NCI-H1048 (cell line): ENCODE results near the gene RFC1.
A peak's percentile ranks its signal among the peaks of the same experiment; 100 is the strongest.
"Not testable (repeated sequence)": the region's sequence is repeated elsewhere in the genome, so short reads cannot be mapped to it uniquely, and the experiment has no call there.

Experiments
- DNase-seq: peaks from one replicate; lab custom pipeline; 2025; lab: John Stamatoyannopoulos, UW

RFC1 gene, protein sequence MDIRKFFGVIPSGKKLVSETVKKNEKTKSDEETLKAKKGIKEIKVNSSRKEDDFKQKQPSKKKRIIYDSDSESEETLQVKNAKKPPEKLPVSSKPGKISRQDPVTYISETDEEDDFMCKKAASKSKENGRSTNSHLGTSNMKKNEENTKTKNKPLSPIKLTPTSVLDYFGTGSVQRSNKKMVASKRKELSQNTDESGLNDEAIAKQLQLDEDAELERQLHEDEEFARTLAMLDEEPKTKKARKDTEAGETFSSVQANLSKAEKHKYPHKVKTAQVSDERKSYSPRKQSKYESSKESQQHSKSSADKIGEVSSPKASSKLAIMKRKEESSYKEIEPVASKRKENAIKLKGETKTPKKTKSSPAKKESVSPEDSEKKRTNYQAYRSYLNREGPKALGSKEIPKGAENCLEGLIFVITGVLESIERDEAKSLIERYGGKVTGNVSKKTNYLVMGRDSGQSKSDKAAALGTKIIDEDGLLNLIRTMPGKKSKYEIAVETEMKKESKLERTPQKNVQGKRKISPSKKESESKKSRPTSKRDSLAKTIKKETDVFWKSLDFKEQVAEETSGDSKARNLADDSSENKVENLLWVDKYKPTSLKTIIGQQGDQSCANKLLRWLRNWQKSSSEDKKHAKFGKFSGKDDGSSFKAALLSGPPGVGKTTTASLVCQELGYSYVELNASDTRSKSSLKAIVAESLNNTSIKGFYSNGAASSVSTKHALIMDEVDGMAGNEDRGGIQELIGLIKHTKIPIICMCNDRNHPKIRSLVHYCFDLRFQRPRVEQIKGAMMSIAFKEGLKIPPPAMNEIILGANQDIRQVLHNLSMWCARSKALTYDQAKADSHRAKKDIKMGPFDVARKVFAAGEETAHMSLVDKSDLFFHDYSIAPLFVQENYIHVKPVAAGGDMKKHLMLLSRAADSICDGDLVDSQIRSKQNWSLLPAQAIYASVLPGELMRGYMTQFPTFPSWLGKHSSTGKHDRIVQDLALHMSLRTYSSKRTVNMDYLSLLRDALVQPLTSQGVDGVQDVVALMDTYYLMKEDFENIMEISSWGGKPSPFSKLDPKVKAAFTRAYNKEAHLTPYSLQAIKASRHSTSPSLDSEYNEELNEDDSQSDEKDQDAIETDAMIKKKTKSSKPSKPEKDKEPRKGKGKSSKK

DNA sequence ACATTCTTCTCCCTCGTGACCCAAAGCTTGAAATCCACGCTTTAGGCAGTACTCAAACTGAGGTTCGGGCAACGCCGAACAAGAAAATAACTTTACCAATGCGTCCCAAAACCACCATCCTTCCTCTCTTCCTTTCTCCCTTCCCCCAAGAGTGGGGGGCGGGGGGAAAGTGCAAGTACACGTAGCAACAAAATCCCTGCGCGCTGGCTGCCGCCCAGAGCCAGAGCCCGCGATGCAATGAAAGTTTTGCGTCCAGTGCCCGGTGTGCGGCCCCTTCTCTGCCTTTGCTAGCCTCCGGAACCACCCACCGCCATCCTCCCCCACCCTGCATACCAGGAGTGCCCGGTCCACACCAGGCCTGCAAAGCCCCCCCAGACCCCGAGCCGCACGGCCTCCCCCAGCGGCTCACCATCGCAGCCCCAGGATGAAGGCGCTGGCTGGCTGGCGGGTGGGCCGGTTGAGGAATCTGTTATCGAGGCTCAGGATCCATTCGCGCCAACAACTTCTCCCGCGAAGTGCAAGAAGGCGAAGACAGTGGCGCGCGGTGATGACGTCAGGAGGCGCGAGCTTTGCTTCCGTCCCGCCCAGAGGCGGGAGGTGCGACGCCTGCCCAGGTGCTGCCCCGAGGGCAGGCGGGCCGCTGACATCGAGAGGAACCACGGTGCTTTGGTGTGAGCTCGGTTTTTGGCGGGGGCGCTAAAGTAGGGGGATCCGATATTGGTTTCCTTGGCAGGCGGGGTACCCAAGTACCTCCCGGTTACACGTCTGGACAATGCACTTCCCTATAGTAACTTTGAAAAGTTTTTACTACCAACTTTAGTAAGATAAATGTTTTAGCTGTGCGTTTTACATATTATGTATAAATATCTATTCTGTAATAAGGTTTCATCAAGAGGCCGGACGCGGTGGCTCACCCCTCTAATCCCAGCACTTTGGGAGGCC, at the start of gene RFC1:
RFC1 (minus strand) TSS at position 533 of the 942 bp plus-strand sequence; CDS start at position 412, 121 bp downstream.
- DNase-seq, result peak; percentile 77

DNA sequence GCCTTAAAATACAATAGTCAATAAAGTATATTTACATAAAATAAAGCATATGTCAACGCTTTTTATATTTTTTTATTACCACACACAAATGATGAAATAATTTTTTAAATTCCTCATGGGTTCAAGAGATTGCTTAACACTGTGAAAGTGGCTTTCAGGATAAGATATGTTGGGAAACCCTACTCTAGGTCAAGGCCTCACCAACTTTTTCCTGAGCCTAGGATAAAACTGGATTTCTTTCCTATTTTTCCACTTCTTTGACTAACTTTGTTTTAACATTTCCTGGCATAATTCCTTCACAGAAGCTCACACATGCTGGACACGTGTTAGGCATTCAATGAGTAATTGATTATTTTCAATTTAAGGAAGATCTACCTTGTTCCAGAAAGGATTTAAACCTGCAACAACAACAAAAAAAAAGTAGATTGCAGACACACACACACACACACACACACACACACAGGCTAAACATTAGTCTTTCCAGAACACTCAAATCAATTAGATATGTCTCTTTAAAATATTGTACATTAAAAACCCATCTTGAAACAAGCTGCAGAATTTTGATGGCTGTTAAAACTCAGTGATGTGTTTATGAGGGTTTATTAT, 49.6 kb upstream of the RFC1 start:
- DNase-seq, result no peak

DNA sequence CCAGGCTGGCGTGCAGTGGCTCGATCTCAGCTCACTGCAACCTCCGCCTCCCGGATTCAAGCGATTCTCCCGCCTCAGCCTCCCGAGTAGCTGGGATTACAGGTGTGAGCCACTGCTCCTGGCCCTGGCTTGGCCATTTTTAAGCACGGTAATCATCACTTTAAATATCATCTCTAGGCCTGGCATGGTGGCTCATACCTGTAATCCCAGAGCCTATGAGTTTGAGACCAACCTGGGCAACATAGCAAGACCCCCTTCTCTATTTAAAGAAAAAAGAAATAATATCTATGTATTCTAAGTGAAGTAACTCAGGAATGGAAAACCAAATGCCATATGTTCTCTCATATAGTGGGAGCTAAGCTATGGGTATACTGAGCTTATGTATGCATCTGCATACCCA, 45.4 kb upstream of the RFC1 start:
- not testable (repeated sequence) for DNase-seq

DNA sequence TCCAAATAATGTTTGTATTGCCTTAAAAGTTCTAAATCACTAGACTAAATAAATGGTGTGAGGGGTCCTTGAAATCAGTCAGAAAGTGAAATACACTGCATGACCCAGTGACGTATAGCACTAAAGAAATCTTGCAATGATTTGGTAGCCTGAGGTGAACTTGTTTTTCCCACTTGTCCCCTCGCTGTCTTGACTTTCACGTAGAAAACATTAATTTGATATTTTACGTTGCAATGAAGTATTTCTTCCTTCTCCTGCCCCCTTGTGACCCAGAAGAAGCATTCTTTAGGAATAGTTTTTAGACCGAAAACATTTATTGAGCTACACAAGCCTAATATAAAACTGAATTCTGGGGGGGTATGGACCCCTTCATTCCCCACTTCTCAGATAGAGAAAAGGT, 44.3 kb upstream of the RFC1 start:
- DNase-seq, result no peak

DNA sequence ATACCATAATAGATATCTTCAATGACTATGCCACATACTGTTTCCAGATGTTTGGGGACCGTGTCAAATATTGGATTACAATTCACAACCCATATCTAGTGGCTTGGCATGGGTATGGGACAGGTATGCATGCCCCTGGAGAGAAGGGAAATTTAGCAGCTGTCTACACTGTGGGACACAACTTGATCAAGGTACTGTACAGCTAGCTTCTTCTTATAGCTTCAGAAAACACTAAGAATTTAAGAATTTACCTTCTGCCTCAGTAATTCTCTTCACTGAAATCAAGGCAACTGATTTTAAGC, 41.4 kb upstream of the RFC1 start:
- DNase-seq, result no peak

DNA sequence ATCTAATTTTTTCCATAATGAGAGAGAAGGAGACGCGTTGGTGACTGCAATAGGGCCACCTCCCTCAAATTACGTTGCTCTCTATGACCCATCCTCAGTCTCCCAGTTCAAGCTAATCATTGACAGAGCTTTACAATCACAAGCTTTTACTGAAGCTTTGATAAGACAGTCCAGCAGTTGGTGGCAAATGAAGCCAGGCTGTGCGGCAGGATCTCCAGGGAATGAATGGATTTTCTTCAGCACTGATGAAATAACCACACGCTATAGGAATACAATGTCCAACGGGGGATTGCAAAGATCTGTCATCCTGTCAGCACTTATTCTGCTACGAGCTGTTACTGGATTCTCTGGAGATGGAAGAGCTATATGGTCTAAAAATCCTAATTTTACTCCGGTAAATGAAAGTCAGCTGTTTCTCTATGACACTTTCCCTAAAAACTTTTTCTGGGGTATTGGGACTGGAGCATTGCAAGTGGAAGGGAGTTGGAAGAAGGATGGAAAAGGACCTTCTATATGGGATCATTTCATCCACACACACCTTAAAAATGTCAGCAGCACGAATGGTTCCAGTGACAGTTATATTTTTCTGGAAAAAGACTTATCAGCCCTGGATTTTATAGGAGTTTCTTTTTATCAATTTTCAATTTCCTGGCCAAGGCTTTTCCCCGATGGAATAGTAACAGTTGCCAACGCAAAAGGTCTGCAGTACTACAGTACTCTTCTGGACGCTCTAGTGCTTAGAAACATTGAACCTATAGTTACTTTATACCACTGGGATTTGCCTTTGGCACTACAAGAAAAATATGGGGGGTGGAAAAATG, 40.8 kb upstream of the RFC1 start, which contains the start of gene KLB:
KLB (plus strand) TSS at position 168 of the 821 bp plus-strand sequence; CDS start at position 188, 20 bp downstream.
- no peak for DNase-seq

DNA sequence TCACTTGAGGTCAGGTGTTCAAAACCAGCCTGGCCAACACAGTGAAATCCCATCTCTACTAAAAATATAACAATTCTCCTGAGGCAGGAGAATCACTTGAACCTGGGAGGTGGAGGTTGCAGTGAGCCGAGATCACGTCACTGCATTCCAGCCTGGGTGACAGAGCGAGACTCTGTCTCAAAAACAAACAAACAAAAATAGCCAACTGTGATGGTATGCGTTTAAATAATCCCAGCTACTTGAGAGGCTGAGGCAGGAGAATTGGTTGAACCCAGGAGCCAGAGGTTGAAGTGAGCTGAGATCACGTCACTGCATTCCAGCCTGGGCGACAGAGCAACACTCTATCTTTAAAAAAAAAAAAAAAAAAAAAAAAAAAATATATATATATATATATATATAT, 35.5 kb upstream of the RFC1 start:
- not testable (repeated sequence) for DNase-seq

DNA sequence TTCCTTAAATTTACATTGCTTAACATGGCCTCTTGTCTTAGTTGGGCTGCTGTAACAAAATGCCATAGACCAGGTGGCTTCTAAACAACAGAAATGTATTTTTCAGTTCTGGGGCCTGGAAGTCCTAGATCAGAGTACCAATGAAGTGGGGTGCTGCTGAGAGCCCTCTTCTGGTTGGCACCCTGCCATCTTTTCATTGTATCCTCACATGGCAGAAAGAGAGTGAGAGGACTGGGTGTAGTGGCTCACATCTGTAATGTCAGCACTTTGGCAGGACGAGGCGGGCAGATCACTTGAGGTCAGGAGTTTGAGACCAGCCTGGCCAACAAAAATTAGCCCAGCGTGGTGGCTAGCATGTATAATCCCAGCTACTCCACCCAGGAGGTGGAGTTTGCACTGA, 28.5 kb upstream of the RFC1 start:
- DNase-seq, result no peak

DNA sequence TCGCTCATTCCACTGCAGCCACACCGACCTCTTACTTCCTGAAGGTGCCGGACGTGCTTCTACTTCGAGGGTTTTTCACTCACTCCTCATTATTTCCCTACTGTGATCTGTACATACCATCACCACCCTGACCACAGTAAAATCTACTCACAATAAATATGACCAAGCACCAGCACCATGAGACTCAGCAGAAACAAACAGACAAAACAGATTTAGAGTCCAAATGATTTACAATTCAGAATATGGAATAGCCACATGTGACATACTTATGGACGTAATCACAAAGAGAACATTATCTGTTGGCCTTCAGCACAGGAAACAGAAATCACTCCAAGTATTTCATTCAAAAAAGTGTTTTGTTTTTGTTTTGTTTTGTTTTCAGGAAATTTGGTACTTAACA, 24.4 kb upstream of the RFC1 start:
- no peak for DNase-seq

DNA sequence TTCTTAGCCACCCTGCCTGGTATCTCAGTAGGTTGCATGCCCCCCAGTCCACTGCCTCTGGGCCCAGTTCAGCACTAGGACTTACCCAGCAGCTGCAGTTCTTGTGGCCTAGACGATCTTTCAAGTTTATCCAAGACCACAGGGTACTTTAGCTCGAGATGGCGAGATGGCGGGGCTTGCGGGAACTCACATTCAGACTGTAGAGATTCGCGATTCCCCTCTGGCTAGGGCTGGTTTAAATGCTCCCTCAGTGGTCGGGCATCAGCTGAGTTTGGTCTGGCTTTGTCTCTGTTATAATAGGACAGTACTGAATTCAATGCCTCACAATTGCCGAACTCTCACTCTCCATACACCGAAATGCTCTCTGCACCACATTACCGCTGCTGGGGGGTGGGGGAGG, 18.4 kb upstream of the RFC1 start:
- DNase-seq, result no peak

DNA sequence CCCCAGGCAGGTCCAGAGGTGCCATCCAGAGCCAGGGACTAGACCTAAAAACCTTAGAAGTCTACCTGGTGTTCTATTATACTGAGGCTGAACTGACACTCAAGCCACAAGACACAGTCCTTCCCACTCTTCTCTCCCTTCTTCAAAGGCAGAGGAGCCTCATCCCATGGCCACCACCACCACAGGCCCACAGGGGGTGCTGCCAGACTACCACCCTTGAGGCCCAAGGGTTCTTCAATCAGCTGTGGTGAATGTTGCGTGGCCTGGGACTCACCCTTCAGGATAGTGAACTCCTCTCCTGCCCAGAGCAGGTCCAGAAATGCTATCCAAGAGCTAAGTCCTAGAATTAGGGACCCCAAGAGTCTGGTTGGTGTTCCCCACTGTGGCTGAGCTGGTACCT, 17.5 kb upstream of the RFC1 start:
- DNase-seq, result no peak

DNA sequence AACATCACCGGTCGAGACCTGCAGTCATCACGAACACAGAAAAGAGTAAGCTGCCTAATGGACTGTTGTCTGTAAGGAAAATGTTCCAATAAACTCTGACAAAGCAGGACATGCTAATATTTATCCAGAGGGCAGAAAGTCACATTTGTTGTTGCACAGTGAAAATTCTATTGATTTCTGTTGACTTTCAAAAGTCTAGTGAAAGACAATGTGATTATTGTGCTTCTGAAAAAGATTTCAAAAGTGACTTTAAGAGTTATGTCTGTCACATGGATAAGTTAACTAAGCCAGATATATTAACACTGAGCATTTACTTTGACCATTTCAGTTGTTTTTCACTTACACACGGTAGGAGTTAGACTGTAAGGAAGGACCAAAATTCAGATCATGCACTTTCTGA, 9.3 kb upstream of the RFC1 start:
- DNase-seq, result no peak

DNA sequence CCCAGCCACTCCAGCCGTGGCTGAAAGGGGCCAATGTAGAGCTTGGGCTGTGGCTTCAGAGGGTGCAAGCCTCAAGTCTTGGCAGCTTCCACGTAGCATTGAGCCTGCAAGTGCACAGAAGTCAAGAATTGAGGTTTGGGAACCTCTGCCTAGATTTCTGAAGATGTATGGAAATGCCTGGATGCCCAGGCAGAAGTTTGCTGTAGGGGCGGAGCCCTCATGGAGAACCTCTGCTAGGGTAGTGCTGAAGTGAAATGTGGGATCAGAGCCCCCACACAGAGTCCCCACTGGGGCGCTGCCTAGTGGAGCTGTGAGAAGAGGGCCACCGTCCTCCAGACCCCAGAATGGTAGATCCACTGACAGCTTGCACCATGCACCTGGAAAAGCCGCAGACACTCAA, 5.0 kb upstream of the RFC1 start:
- not testable (repeated sequence) for DNase-seq

DNA sequence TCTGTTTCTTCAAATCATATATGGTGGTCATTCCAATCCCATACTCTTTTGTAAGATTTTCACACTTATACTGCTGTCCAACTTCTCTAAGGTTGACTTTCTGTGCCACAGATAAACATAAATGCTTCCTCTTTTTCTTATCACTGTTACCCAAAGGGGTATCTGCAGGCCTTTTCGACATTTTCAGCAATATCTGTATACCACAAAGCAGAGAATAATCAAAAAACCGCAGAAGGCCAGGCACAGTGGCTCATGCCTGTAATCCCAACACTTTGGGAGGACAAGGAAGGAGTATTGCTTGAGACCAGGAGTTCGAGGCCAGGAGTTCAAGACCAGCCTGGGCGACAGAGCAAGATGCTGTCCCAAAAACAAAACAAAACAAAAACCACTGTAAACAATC, 3.1 kb upstream of the RFC1 start:
- no peak for DNase-seq

DNA sequence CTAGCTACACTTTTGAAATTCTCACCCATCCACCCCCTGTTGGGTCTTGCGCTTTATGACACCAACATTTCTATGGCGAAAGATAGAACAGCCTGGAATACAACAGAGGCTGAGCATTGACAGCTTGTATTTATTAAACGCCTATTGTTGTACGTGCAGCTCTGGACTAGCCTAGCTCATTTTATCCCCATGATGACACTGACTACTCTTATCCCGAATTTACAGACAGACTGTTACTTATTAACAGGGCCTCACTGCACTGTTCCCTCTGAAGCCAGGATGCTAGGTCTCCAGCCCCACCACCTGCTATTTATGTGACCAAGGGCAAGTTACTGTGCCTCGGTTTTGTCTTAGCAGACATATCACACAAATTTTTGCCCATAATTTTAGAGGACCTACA, 1.0 kb upstream of the RFC1 start:
- DNase-seq, result no peak

DNA sequence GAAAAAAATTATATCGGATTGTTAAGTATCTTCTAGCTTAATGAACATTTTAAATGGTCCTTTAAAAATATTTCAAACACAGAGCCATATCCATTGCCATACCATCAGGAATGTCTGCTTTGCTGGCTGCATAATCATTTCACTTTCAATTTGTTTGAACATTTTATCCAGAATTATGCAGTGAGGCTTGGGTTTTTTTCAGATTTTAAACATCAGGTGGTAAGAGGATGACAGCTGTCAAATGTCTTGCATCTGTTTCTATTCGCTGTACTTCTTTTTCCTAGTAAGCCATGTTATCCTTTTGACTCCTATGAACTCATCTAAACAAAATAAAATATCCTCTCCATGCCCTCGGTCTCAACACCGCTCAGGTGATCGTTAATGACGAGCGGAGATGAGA, 802 bp downstream of the RFC1 start:
- DNase-seq, result no peak

DNA sequence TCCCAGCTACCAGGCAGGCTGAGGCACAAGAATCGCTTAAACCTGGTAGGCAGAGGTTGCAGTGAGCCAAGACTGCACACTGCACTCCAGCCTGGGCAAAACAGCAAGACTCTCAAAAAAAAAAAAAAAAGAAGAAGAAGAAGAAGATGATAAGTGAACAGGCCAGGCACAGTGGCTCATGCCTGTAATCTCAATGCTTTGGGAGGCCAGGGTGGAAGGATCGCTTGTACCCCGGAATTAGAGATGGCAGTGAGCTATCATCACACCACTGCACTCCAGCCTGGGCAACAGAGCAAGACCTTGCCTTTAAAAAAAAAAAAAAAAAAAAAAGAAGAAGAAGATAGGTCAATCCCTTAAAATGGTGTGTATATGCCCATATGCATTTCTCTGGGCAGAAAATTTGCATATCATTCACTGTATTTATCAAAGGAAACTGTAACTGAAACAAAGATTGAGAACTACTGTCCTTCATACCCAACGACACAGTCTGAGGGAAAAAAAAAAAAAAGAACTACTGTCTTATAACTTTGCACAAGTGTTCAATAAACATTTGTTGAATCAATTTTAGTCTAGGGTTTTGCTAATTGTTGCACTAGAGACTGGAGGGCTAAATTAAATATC, 2.3 kb downstream of the RFC1 start:
- no peak for DNase-seq

DNA sequence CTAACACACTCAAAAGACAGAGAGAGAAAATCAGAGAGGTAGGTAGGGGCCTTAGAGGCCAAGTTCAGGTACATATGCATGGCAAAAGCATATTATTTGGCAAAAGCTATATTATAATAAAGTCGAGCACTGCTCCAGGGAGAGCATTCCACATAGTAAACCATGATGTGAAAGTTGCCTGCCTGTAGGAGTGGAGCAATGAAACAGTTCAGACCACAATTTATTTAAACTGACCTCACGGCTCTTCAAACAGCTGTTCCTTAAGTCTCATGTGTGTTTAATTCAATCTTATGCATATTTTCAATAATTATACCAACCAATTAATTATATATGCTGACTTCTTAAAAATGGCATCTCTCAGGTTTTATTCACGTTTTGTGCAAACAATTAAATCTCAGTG, 3.3 kb downstream of the RFC1 start:
- no peak for DNase-seq

DNA sequence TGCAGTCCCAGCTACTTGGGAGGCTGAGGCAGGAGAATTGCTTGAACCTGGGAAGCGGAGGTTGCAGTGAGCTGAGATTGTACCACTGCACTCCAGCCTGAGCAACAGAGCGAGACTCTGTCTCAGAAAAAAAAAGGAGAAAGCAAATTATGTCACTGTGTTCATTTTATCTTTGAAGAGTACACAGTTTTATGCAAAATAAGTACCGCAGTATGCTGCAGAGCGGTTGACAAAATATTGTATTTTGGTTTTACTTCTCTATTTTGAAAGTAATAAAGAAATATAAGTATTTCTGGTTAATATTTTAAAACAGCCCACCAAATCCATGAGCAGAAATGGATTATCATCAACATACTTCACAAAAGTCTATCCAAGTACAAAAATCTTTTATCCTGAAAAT, 5.6 kb downstream of the RFC1 start:
- not testable (repeated sequence) for DNase-seq

DNA sequence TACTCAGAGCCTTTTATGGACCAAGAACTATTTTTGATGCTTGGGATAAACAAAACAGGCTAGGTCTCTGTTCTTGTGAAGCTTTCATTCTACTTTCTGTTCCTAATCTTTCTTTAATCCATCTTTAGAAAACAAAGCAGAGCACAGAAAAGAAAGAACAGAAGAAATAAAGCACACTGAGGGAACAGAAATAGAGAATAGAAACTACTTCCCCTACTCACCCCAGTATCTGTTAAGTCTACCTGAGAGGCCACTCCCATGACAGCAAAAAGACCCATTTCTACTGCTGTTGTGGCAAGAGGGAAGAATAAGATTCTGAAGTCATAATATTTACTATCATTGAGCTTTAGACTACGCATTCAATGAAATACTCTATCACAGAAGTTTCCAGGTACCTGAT, 9.2 kb downstream of the RFC1 start:
- no peak for DNase-seq
